ENCODE measurements around the gene TPO.
"Not testable (repeated sequence)": the region's sequence is repeated elsewhere in the genome, so short reads cannot be mapped to it uniquely, and the experiment has no call there.

TPO gene

DNA sequence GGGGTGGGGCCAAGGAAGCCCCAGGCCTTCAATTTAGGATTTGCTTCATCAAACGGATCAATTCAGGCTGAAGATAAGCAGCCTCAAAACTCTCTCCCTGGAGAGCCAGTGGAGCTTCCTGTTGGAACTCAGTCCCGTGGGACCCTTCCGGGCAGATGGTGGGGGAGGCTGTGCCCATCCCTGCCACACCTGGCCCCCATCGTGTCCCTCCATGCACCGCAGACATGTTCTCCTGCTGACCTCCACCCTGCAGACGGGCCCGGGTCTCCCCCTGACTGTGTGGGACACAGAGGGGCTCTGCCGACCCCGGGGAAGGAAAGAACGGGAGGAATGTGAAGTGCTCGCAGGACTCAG lies 144.2 kb downstream of the TPO start:
- no peak for DNase-seq (ENCODE audit: low spot score)

DNA sequence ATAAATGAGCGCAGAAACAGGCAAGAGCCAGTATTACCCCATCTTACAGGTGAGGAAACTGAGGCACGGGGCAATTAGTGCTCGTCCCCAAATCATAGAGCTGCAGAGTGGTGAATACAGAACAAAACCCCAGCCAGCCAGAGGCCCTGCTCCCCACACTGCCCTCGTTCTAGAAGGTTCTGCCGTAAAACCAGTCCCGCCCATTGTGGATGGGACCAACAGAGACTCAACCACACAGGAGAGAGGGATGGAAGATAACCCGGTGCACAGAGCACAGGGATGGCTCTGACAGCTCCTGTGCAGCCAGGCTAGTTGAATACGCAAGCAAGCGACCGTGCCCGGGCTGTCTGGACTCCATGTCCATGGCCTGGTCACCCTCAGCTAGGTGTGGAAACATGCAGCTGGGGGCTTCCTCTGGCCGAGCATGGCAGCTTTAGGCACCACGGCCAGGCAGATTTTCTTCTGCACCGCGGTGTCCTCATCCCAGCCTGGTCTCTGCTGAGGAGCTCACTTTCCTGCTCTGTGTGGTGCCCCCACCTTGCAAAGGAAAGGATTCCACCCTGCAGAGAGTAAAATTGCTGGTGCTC lies 146.4 kb downstream of the TPO start:
- no peak for DNase-seq (ENCODE audit: low spot score)

DNA sequence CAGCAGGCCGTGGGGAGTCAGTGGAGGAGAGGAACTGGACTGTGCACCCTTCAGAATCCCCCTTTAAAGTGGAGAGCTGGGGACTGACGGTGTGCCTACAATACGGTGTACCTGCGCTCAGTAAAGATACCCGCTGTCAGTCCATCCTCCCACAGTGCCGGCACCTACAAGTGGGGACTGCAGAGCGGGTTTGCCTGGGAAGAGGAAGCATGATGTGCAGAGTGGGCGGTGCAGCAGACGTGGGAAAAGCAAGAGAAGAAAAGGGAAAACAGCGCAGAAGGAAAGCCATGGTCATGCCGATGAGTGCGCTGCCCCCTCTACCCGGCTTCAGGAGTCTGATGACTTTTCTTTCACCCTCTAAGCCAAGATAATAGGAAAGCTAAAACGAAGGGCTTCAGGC lies 148.0 kb downstream of the TPO start:
- no peak for DNase-seq (ENCODE audit: low spot score)

DNA sequence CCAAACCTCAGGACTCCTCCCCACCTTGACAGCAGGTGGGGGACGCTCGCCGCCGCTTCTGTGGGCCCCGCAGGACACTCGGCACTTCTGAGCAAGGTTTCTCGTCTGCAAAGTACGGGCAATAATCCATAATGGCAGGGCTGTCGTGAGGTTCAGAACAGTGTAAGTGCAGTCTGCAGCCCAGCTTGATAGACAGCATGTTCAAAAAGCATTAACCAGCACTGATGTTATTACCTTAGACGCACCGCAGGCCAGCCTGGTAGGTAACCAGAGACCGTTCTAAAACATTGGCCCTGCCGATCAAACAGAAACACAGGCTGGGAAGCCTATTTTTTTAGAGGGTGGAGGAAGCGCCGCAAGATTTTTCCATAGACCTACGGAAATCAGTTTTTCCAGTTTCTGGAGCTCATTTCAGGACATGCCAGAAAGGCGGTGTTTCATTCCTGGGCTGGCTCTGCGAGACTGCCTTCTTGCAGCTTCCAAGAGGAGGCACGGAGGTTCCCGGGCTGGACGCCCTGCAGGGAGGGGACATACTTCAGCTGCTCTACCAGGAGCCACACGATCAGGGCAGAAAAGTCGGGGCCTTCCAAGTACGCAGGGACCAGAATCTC lies 148.7 kb downstream of the TPO start:
- DNase-seq (ENCODE audit: low spot score), result no peak

DNA sequence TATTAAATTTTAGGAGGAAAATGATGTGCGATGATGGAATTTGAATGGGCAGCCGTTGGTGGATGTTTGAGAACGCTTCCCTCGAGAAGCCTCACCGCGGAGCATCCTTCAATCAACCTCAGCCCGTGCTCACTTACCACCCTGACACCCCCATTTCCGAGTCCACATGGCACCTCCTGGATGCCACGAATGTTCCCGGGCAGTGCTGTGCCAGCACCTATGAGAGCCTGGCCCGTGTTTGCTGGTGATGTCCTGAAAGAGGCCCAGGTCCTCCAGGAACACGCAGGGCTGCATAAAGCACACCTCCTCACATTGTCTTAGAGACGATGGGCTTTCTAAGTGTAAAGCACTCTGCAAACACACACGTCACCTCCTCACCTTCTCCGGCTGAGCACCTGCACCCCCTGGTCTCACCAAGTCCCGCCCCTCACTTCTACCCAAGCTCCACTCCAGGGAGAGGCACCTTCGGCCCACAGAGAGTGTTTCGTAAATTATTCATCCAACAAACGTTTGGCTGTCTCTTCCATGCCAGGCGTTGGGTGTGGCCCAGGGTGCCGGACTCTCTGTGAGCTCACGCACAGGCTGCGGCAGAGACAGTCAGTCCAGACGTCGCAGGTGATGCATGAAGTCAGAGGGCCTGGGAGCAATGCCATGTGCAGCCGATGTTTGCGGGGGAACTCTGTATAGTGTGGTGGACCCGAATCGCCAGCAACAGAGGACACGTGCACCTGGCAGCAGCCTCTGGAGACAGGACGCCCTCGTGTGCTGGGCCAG lies 150.0 kb downstream of the TPO start:
- no peak for DNase-seq (ENCODE audit: low spot score)

DNA sequence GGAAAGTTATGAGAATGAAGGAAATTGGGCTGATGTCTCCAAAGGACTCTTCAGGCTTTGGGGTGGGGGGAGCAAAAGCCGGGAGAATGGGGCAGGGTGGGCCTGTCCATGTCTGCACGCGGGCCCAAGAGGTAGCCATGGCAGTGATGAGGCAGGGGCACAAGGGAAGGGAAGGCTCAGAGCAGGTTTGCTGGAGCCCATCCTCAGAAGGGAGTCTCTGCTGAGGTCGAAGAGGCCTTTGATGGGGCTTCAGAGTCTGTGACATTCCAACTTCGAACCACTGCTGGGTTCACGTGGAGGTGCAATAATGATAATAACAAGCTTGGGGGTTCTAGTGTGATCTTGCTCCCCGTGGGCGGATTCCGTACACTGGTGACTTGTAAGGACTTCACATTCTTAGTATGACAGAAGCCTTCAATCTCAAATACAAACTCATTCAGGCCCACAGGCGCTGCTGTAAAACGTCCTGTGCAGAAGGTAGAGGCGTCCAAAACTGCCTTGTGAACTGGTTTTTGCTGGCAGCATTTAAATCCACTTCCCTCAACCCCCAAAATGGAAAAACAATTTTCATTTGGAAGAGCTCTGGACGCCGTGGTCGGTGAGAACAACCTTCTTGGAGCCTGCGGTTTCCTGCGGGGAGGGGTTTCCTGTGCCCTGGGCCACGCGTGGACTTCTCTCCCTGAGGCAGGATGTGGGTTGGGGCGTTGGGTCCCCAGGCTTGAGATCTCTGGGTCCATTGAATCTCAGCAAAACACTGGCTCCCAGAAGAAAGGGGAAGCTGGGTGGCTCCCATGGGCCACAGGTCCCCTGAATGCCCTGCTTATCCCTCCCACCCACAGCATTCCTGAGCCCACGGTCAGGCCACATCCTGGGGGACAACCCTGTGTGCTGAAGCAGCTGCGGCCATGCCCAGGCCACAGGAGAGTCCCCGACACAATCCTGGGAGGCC lies 151.0 kb downstream of the TPO start:
- DNase-seq (ENCODE audit: low spot score), result peak; percentile 31

DNA sequence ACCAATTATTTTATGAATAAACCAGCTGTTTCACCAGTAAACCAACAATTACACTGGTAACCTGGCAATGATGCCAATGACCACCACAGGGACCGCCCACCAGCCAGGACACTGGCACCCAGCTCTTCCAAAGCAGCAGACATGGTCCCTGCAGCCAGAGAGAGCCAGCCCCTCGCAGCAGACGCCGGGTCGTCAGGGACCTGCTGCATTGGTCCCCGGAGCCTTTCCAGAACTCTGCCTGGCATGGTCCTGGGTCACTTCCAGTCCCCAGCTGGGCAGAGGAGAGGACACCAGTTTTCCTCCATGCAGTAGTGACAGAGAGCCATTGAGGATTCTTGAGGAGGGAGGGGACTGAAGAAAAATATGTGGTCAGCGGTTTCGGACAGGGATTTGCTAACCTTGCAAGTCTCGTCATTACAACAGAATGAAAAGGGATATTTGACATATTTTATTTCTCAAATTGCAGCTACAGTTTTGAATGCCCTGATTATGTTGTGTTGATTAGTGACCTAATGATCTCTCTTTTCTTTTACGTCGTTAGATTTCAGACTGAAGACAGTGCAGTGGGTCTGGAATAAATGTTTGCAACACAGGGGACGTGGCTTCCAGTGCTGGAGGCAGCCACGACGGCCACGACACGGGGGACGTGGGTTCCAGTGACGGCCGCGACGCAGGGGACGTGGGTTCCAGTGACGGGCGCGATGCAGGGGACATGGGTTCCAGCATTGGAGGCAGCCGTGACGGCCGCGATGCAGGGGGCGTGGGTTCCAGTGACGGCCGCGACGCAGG lies 154.5 kb downstream of the TPO start:
- no peak for DNase-seq (ENCODE audit: low spot score)

DNA sequence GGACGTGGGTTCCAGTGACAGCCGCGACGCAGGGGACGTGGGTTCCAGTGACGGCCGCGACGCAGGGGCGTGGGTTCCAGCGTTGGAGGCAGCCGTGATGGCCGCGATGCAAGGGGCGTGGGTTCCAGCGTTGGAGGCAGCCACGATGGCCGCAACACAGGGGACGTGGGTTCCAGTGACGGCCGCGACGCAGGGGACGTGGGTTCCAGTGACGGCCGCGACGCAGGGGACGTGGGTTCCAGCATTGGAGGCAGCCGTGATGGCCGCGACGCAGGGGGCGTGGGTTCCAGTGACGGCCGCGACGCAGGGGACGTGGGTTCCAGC lies 155.0 kb downstream of the TPO start:
- DNase-seq (ENCODE audit: low spot score), result not testable (repeated sequence)

DNA sequence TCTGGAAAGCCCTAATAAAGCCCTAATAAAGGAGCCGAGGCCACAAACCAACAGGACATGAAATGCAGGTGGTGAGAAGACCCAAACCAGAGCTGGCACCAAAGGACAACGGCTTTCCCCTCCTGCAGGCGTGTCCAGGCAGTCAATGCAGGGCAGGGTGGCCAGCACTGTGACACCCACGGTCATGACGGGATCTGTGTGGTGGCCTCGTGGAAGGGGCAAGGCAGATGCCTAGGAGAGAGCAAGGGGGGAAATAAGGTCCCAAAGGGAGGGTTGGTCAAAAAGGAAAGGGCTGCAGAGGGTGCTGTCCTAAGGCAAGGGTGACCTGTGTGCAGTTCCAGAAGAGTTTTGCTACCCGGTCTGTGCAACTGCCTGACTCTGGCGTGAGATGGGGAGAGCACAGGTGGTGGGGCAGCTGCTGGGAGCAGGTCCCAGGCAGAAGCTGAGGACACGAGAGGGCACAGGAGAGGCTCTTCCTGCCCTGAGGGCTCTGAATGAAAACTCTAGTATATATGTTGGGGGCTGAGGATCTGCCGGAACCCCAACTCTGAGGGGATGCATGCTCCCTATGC lies 156.7 kb downstream of the TPO start:
- DNase-seq (ENCODE audit: low spot score), result no peak

DNA sequence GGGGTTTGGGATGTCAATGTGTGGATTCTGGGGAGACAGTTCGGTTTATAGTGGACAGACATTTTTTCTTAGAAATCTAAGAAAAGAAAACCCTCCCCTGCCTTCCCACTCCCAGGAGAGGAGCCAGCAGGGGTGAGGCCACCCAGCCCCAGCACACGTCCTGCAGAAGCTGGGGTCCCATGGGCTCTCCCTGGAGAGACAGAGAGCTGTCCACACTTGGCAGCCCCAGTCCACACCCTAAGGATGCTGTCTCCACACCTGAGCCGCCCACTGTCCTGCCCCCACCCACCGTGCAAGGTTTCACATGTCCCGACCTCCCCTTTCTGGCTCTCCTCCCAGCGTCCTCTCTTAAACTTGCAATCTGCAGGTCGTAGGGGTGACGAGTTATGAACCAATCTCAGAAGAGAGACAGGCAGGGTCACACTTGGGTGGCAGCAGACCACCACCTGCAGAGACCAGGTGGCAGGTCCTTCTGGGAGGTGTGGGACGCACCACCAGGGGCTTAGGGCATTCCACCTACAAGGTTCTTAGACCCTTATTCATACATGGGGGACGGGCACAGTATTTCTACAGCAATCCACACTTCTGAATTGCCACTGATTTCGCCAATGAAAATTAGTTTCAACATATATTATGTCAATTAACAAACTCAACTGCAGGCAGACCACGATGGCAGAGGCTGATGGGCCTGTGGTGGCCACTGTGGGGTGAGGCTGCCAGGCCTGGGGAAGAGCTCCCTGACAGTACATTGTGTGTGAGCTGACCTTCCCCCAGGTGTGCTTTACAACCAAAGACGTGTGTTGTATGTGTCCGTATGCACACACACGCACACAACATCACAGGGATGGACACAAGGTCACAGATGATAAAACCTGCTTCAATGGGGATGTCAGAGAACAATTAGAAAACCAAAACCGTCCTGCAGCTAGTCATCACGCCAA lies 158.5 kb downstream of the TPO start:
- no peak for DNase-seq (ENCODE audit: low spot score)

DNA sequence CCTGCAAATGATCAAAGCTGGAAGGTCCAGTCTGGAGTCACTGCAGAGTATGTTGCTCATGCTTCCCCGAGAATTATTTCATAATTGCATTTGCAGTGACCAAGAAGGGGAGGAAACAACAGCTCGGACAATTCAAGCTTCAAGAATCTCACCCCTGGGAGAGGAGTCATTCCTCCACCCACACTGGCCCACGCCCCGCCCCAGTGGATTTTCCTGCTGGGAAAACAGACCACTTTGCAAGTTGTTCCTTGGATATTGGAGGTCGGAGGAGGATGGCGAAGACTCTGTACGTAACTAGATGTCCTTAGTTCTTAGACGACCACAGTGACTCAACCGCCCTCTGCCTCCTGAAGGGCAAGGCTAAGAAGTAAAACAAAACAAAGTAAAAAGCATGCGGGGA lies 159.4 kb downstream of the TPO start:
- no peak for DNase-seq (ENCODE audit: low spot score)

DNA sequence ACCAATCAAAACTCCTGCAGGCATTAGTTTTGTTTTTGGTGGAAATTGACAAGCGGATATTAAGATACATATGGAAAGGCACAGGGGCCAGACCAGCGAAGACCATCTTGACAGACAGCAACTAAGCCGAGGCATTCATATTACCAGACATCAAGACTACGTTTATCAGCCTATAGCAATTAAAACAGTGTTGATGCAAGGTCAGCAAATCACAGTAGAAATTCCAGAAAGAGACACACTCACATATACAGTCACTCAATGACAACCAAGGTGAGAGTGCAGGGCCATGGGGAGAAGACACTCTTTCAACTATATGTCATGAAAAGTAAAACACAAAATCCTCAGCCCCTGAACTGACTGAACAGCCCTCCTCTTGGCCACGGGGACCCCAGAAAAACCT lies 164.6 kb downstream of the TPO start:
- no peak for DNase-seq (ENCODE audit: low spot score)

DNA sequence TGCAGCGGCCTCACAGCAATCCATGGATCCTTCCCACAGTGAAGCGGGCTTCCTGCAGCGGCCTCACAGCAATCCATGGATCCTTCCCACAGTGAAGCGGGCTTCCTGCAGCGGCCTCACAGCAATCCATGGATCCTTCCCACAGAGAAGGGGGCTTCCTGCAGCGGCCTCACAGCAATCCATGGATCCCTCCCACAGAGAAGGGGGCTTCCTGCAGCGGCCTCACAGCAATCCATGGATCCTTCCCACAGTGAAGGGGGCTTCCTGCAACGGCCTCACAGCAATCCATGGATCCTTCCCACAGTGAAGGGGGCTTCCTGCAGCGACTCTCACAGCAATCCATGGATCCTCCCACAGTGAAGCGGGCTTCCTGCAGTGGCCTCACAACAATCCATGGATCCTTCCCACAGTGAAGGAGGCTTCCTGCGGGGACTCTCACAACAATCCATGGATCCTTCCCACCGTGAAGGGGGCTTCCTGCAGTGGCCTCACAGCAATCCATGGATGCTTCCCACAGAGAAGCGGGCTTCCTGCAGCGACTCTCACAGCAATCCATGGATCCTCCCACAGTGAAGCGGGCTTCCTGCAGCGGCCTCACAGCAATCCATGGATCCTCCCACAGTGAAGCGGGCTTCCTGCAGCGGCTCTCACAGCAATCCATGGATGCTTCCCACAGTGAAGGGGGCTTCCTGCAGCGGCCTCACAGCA lies 168.1 kb downstream of the TPO start:
- not testable (repeated sequence) for DNase-seq (ENCODE audit: low spot score)

DNA sequence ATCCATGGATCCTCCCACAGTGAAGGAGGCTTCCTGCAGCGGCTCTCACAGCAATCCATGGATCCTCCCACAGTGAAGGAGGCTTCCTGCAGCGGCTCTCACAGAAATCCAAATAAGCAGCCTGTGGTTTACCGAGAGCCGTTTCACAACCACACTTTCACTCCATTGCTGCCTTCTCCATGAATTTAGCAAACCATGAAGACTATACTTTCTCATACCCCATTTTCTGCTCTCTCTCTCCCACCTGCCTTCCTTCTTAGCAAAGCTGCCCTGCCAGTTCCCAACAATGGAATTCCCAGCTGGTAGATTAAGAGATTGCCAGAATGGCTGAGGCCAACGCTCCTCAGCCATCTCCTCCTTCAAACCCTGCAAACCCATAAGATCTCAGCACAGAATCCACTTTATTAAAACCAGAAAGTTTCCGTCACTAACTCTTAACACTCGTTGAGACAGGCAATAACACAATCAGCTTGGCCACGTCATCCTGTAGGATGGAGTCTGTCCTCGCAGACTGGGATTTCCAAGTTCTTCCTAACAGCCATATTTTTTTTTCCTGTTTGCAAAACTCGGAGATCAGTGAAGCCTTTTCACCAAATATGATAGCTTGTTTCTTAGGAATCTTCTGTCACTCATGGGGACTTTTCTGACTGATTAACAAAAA lies 168.8 kb downstream of the TPO start:
- no peak for DNase-seq (ENCODE audit: low spot score)

DNA sequence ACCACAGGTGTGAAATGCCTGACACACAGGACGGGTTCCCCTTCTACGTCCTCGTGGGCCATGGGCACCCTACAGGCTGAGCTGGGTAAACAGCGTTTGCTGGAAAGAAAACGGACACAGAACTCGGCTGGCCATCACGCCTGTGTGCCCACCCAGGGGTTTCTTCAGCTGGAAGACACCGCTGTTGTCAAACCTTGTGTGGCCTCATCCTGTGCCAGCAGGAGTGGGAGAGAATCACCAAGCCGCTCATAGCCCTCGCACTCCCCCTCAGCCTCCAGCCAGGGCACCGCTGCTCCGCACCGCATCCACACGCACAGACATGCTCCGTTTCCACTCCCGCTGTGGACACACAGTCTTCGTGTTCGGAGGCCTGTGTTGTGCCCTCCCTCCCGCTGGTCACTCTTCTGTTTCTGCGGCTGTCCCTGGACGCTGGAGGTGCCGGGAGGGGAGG lies 169.7 kb downstream of the TPO start:
- DNase-seq (ENCODE audit: low spot score), result no peak

DNA sequence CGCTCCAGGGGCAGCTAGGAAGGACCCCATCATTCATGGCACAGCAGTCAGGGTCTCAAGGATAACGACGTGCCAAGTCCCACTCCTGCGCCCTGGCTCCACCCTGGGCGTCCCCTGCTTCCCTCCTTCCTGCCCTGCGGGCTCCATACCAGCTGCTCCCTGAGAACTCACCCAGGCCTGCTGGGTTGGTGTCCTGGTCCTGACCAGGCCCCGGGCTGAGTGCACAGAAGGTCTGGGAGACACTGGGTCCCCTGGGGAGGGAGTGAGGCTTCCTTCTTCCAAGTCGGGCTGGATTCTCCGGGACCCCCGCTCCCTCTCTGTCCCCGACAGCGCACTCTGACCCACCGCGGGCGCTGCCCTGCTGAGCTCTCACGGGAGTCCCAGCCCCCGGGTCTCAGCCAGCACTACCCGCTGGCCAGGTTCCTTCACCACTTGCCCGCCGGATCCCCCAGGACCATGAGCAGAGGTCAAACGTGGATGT lies 170.8 kb downstream of the TPO start:
- no peak for DNase-seq (ENCODE audit: low spot score)

DNA sequence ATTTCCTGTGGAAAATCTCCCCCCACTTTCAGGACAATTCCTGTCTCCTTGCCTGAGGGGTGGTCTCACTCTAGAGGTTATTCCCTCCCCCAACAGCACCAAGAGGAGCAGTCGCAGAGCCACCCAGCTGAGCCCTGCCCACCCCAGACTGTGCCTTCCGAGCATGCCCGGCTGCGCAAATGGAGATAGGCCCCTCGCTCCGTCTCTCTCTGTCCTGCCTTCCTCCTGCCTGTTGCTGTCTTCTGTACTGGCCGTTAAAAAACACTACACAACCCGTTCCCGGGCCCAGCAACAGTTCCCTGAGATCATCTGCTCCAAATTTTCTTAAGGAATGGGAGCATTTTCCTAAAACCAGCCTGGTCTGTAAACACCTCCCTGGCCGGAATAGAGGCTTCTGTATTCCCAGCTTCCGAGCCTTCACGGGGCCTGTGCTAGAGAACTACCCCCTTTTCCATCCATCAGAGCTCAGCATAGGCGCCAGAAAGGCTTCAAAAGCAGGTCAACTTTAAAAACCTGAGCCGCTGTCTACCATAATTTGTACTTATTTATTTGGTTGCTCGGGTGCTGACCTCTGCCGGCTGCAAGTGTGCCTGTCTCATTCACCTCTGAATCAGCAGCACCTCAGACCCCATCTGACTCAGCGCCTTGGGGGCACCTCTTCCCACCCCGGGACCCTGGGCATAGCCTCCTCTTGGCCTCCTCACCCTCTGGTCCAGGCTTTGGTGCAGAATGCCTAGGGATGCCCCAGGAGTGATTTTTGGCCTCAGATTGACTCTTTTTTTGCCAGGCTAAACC lies 171.6 kb downstream of the TPO start:
- DNase-seq (ENCODE audit: low spot score), result no peak

DNA sequence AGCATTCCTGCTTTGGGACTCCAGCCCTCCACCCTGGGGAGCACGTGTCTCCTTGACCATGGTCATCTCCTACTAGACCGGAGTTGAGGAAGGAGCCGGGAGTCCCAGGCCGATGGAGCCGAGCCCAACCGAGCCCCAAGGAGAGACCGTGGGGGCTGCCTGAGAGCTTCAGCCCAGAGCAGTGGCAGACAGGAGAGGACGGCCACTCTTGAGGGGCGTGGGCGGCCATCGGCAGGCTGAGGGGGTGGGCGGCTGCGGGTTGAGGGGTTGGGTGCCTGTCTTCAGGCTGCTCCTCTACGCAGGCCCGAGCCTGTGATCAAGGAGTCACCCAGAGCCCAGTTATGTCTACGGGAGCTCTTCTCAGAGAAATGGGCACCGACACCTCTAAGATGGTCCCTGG lies 172.4 kb downstream of the TPO start:
- no peak for DNase-seq (ENCODE audit: low spot score)

Measured in CD4-positive, alpha-beta T cell treated with Interleukin-6 at 100 ng/mL for 8 hours (primary cell).